ENCODE data around the gene TREML2. TPM values are rescaled to one million over a fixed set of nuclear protein-coding genes. Genes with fewer than 3 reads are reported as not detected.

Gene TREML2
- total RNA-seq, 6 experiments from 2014 or later, result 0.06 to 0.20 (median 0.12) TPM; not detected in 2

DNA sequence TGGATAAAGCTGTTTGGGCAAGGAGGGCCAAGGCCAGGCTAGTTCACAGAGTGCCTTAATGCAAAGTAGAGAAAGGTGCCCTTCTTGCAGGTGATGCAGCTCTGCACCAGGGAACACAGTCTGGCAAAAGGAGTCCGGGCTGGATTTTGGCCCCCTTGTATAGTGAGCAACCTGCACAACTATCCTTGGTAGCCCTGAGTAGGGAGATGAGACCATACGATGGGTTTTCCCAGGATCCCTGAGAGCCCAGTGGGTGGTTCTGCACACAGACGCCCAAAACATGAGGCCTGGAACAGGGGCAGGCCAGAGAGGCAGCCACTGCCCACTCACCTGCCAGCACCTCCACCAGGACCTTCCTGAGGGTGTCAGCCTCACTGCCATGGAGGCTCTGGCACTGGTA lies 40.0 kb downstream of the TREML2 start:
- intact Hi-C loops (cut with DNase I), result no loop called here
- no peak overlapping the region for H3K4me3 ChIP-seq
- H3K36me3 ChIP-seq, result no peaks in the 10 kb centered on the region
- no peaks in the 10 kb centered on the region for H3K9me3 ChIP-seq
- WGBS (ENCODE audit: insufficient coverage, low coverage, low lambda C conversion rate, missing lambda C conversion rate), result no CpG with 5 or more reads among the region's 3 CpGs
- TF ChIP-seq CTCF (IDR thresholded peaks at IDR 0.05), result no peak
- no peak for TF ChIP-seq POLR2A (IDR thresholded peaks at IDR 0.05)
- no peak overlapping the region for H3K27ac ChIP-seq
- ATAC-seq (no peak), DNase-seq (no peak)
- no peaks in the 10 kb centered on the region for H3K27me3 ChIP-seq
- H3K4me1 ChIP-seq, result no peaks in the 10 kb centered on the region

DNA sequence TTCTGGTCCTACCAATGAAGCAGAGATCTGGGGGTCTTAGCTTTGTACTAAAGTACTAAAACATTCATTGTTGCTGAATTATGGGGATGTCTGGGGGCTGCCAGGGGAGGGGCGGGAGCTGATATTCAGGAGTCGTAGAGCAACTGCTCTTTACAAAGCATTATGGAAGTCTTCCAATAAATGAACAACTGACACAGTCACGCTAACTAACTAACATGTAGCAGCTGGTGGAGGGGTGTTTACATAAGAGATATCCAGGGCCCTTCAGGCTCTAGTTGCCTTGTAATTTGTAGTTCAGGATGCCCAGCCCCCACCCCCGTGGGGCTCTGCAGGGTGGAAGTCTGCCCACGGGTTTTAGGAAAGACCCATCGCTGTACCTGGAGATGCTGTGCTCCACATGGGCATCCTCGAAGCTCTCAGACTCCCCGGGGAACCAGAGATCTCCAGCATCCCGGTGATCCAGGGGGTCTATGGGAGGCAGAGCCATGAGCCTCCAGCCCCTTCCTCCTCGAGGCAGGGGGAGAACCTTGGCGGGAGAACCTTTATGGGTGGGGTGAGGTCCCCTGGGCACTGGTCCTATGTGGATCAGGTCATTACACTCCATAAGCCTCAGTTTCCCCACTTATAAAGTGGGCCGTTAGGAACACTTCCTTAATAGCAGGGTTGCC lies 41.4 kb downstream of the TREML2 start:
- ATAC-seq, result no peak
- WGBS (ENCODE audit: insufficient coverage, low coverage, low lambda C conversion rate, missing lambda C conversion rate), result 63% methylated on average over 4 of the region's 12 CpGs
- Histone ChIP-seq H3K4me1 (no peaks in the 10 kb centered on the region), H3K9me3 (no peaks in the 10 kb centered on the region), H3K27ac (no peak overlapping the region), H3K36me3 (no peaks in the 10 kb centered on the region), H3K4me3 (no peak overlapping the region), H3K27me3 (no peaks in the 10 kb centered on the region)
- intact Hi-C loops (cut with DNase I), result no loop called here
- no peak for DNase-seq
- no peak for TF ChIP-seq CTCF (IDR thresholded peaks at IDR 0.05)
- no peak for TF ChIP-seq POLR2A (IDR thresholded peaks at IDR 0.05)

DNA sequence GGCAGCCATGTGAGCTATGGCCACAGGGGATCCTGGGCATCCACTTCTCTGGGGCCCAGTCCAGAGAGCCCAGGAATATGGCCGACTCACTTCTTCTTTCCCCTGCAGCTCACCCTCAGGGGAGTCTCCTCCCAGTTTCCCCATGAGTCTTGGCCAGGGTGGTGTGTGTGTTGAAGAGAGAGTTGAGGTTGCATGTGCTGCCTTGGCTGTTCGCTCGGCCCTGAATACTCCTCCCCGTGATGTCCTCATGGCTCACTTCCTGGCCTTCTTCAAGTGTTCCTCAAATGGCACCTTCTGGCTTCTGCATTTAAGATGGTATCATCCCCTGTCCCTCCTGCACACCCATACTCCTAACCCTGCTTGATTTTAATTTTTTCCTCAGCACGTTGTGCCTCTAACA lies 43.6 kb downstream of the TREML2 start:
- no peaks in the 10 kb centered on the region for H3K36me3 ChIP-seq
- no peaks in the 10 kb centered on the region for H3K27me3 ChIP-seq
- H3K27ac ChIP-seq, result no peak overlapping the region
- no peak for DNase-seq
- peak; percentile 40 to 66 (median 47) for ATAC-seq
- no peak overlapping the region for H3K4me3 ChIP-seq
- 49% methylated on average over 4 of the region's 5 CpGs for WGBS (ENCODE audit: insufficient coverage, low coverage, low lambda C conversion rate, missing lambda C conversion rate)
- TF ChIP-seq POLR2A (IDR thresholded peaks at IDR 0.05) (no peak), CTCF (IDR thresholded peaks at IDR 0.05) (no peak)
- H3K4me1 ChIP-seq, result no peaks in the 10 kb centered on the region
- H3K9me3 ChIP-seq, result no peaks in the 10 kb centered on the region
- intact Hi-C loops (cut with DNase I), result no loop called here

- ATAC-seq (no peak), DNase-seq (no peak)
- WGBS (ENCODE audit: insufficient coverage, low coverage, low lambda C conversion rate, missing lambda C conversion rate), result no CpG with 5 or more reads among the region's 6 CpGs
- Histone ChIP-seq H3K27ac (no peak overlapping the region), H3K4me3 (no peak overlapping the region), H3K4me1 (no peaks in the 10 kb centered on the region), H3K9me3 (no peaks in the 10 kb centered on the region), H3K27me3 (no peaks in the 10 kb centered on the region), H3K36me3 (no peaks in the 10 kb centered on the region)
- no peak for TF ChIP-seq POLR2A (IDR thresholded peaks at IDR 0.05)
- TF ChIP-seq CTCF (IDR thresholded peaks at IDR 0.05), result no peak
- intact Hi-C loops (cut with DNase I), result no loop called here
These were observed 44.2 kb downstream of the TREML2 start for GRCh38 chr6:41156771-41157170.

All from right lobe of liver (tissue), 6 donors.